Measurements from ENCODE around the gene BEX2. TPM values are rescaled to one million over a fixed set of nuclear protein-coding genes. Genes with fewer than 3 reads are reported as not detected.
"Not testable (repeated sequence)": the region's sequence is repeated elsewhere in the genome, so short reads cannot be mapped to it uniquely, and the experiment has no call there.

The BEX2 gene
- total and polyA plus RNA-seq, 10 of the 15 experiments (the other 5 are each of a cell fraction or from before 2014, with no cell fraction given): 0.33 to 2.8 (median 0.85) TPM

- H3K4me3 ChIP-seq; H3K4me2 ChIP-seq (ENCODE audit: control insufficient read depth, insufficient read depth); H3K36me3 ChIP-seq (ENCODE audit: control insufficient read depth in 2 of 2, insufficient read depth in 2 of 2, low read length in 1 of 2); CTCF ChIA-PET; RAD21 ChIA-PET (ENCODE audit: unreplicated experiment); SMC1A ChIA-PET (ENCODE audit: uncharacterized antibody, unreplicated experiment); H3K4me1 ChIP-seq (ENCODE audit: control insufficient read depth, insufficient read depth, low read length); intact Hi-C loops (cut with micrococcal nuclease; ENCODE audit: unreplicated experiment); BruUV-seq (replicated peaks); H4K20me1 ChIP-seq (ENCODE audit: control insufficient read depth, insufficient read depth); in situ Hi-C loops (cut with MboI); DNase-seq (ENCODE audit: low read depth, low spot score); H3K9me3 ChIP-seq (replicated peaks; ENCODE audit: control insufficient read depth, insufficient read depth, low read length); ATAC-seq; FAIRE-seq; H3K79me2 ChIP-seq (ENCODE audit: control insufficient read depth, insufficient read depth, low read length); H3K27ac ChIP-seq (ENCODE audit: control insufficient read depth, insufficient read depth); H2AFZ ChIP-seq (ENCODE audit: control insufficient read depth, low read depth, low read length); H3K27me3 ChIP-seq (replicated peaks in 1 of 2; ENCODE audit: control insufficient read depth in 2 of 2, insufficient read depth in 2 of 2, low read length in 1 of 2); H3K9ac ChIP-seq (ENCODE audit: control insufficient read depth, insufficient read depth, low read length); POLR2A ChIA-PET: not testable (repeated sequence)
- WGBS (ENCODE audit: insufficient coverage, insufficient replicate concordance, low lambda C conversion rate, missing lambda C conversion rate): 35% methylated on average over 3 of the region's 3 CpGs
Observed at GRCh38 chrX:103359605-103360004, 48.8 kb upstream of the BEX2 start.

GRCh38 chrX:103357871-103358270 lies 47.1 kb upstream of the BEX2 start:
- Histone ChIP-seq H3K9me3 (replicated peaks; ENCODE audit: control insufficient read depth, insufficient read depth, low read length) (no peaks in the 10 kb centered on the region), H4K20me1 (ENCODE audit: control insufficient read depth, insufficient read depth) (no peaks in the 10 kb centered on the region), H3K79me2 (ENCODE audit: control insufficient read depth, insufficient read depth, low read length) (no peaks in the 10 kb centered on the region), H3K4me2 (ENCODE audit: control insufficient read depth, insufficient read depth) (no peak overlapping the region), H3K36me3 (ENCODE audit: control insufficient read depth in 2 of 2, insufficient read depth in 2 of 2, low read length in 1 of 2) (no peaks in the 10 kb centered on the region), H3K9ac (ENCODE audit: control insufficient read depth, insufficient read depth, low read length) (no peak overlapping the region), H3K27ac (ENCODE audit: control insufficient read depth, insufficient read depth) (no peak overlapping the region), H2AFZ (ENCODE audit: control insufficient read depth, low read depth, low read length) (no peak overlapping the region), H3K4me1 (ENCODE audit: control insufficient read depth, insufficient read depth, low read length) (no peaks in the 10 kb centered on the region), H3K4me3 (no peak overlapping the region), H3K27me3 (replicated peaks in 1 of 2; ENCODE audit: control insufficient read depth in 2 of 2, insufficient read depth in 2 of 2, low read length in 1 of 2) (no peaks in the 10 kb centered on the region)
- ATAC-seq (no peak), DNase-seq (ENCODE audit: low read depth, low spot score) (no peak), FAIRE-seq (no peak)
- intact Hi-C loops (cut with micrococcal nuclease; ENCODE audit: unreplicated experiment) (no loop called here), in situ Hi-C loops (cut with MboI) (no loop called here)
- BruUV-seq (replicated peaks): TSS peak; percentile 82
- 62% methylated on average over 2 of the region's 2 CpGs for WGBS (ENCODE audit: insufficient coverage, insufficient replicate concordance, low lambda C conversion rate, missing lambda C conversion rate)
- CTCF ChIA-PET: no interaction called here
- RAD21 ChIA-PET (ENCODE audit: unreplicated experiment): no interaction called here
- POLR2A ChIA-PET: no interaction called here
- SMC1A ChIA-PET (ENCODE audit: uncharacterized antibody, unreplicated experiment): no interaction called here
- TF ChIP-seq MTA2 (IDR thresholded peaks at IDR 0.05; ENCODE audit: low read depth) (no peak), SP1 (IDR thresholded peaks at IDR 0.05; ENCODE audit: low read depth, low read length) (no peak), USF1 (IDR thresholded peaks at IDR 0.05; ENCODE audit: borderline replicate concordance, extremely low read length, insufficient read depth, low read depth, low read length) (no peak), TAF1 (IDR thresholded peaks at IDR 0.05; ENCODE audit: borderline replicate concordance, low read depth, low read length) (no peak), IKZF2 (IDR thresholded peaks at IDR 0.05) (no peak), ZNF592 (IDR thresholded peaks at IDR 0.05) (no peak), PML (IDR thresholded peaks at IDR 0.05; ENCODE audit: low read length) (no peak)
